ENCODE measurements around the gene AP3S2. TPM values are rescaled to one million over a fixed set of nuclear protein-coding genes. Genes with fewer than 3 reads are reported as not detected.

Gene AP3S2
- total and polyA plus RNA-seq, 9 donors = 23.7 to 35.2 (median 26.6) TPM

DNA sequence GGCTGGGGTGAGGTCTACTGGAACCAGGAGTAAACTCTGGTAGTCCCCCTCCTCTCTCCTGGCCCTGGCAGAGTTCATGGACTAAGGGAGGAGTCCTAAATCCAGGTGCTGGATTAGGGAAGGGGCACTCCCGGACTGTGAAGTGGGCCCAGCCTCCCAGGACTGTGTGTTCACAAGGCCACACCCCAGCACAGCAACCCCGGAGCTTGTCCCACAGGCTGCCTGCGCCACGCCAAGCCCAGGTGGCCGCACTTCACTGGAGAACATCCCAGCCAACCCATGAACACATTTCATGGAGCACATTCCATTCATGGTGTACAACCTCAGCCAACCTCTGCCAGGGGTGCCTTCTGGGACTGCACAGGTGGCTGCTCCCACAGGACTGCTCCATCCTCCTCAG is 10.7 kb upstream of the AP3S2 start:
- Histone ChIP-seq H3K4me3 (ENCODE audit: low read length) (no peak overlapping the region), H3K27ac (ENCODE audit: low read length) (no peak overlapping the region), H3K36me3 (ENCODE audit: control insufficient read depth, insufficient read depth, low read length) (peaks cover 76% of the 10 kb centered on the region), H3K4me1 (ENCODE audit: control insufficient read depth, insufficient read depth, low read length) (no peaks in the 10 kb centered on the region), H3K27me3 (ENCODE audit: control insufficient read depth, insufficient read depth, low read length) (no peaks in the 10 kb centered on the region), H3K9me3 (replicated peaks; ENCODE audit: control insufficient read depth, low read depth, low read length) (no peaks in the 10 kb centered on the region)
- DNase-seq = no peak
- WGBS (ENCODE audit: insufficient coverage) = 93% methylated on average over 4 of the region's 5 CpGs

GRCh38 chr15:89903858-89904130 is 10.0 kb upstream of the AP3S2 start:
- no peak overlapping the region for H3K27ac ChIP-seq (ENCODE audit: low read length)
- H3K27me3 ChIP-seq (ENCODE audit: control insufficient read depth, insufficient read depth, low read length) = no peaks in the 10 kb centered on the region
- DNase-seq = no peak
- no peak overlapping the region for H3K4me3 ChIP-seq (ENCODE audit: low read length)
- H3K36me3 ChIP-seq (ENCODE audit: control insufficient read depth, insufficient read depth, low read length) = peaks cover 69% of the 10 kb centered on the region
- H3K4me1 ChIP-seq (ENCODE audit: control insufficient read depth, insufficient read depth, low read length) = no peaks in the 10 kb centered on the region
- no peaks in the 10 kb centered on the region for H3K9me3 ChIP-seq (replicated peaks; ENCODE audit: control insufficient read depth, low read depth, low read length)
- 93% methylated on average over 11 of the region's 11 CpGs for WGBS (ENCODE audit: insufficient coverage)

- Histone ChIP-seq H3K9me3 (replicated peaks; ENCODE audit: control insufficient read depth, low read depth, low read length) (no peaks in the 10 kb centered on the region), H3K27me3 (ENCODE audit: control insufficient read depth, insufficient read depth, low read length) (no peaks in the 10 kb centered on the region), H3K4me3 (ENCODE audit: low read length) (no peak overlapping the region), H3K36me3 (ENCODE audit: control insufficient read depth, insufficient read depth, low read length) (peaks cover 69% of the 10 kb centered on the region), H3K4me1 (ENCODE audit: control insufficient read depth, insufficient read depth, low read length) (no peaks in the 10 kb centered on the region), H3K27ac (ENCODE audit: low read length) (no peak overlapping the region)
- 96% methylated on average over 14 of the region's 15 CpGs for WGBS (ENCODE audit: insufficient coverage)
- no peak for DNase-seq
These were observed 9.4 kb upstream of the AP3S2 start for GRCh38 chr15:89903015-89903857.

- H3K9me3 ChIP-seq (replicated peaks; ENCODE audit: control insufficient read depth, low read depth, low read length) = no peaks in the 10 kb centered on the region
- no peak for DNase-seq
- no peaks in the 10 kb centered on the region for H3K27me3 ChIP-seq (ENCODE audit: control insufficient read depth, insufficient read depth, low read length)
- no peak overlapping the region for H3K4me3 ChIP-seq (ENCODE audit: low read length)
- H3K4me1 ChIP-seq (ENCODE audit: control insufficient read depth, insufficient read depth, low read length) = no peaks in the 10 kb centered on the region
- no peak overlapping the region for H3K27ac ChIP-seq (ENCODE audit: low read length)
- H3K36me3 ChIP-seq (ENCODE audit: control insufficient read depth, insufficient read depth, low read length) = peaks cover 51% of the 10 kb centered on the region
- 85% methylated on average over 5 of the region's 6 CpGs for whole genome bisulfite sequencing (ENCODE audit: insufficient coverage)
These were observed 7.1 kb upstream of the AP3S2 start for GRCh38 chr15:89900849-89901248.

DNA sequence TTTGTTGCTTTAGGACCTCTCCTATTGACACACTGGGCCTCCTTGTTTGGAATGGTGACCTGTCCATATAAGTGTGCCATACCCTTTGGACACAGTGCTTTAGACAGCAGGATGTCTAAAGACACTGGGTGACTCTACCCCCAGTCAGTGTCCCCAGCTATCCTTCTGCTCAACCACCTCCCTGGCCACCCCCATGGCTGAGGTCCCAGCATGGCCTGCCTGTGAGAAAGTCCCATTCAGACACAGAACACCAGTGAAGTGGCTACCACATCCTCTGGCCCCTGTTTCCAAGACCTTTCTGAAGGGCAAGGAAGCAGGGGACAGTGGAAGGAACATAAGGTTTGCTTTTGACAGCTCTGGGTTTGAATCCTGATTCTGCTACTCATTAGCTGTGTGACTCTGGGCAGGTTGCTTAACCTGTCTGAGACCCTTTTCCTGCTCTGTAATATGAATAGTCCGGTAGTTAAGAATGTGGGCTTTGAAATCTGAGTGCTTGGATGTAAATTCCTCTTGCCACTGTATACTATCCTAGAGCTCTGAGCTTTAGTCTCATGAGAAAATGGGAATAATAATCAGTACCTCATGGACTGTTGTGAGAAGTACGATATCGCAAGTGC is 6.3 kb upstream of the AP3S2 start:
- peaks cover 45% of the 10 kb centered on the region for H3K36me3 ChIP-seq (ENCODE audit: control insufficient read depth, insufficient read depth, low read length)
- no peaks in the 10 kb centered on the region for H3K4me1 ChIP-seq (ENCODE audit: control insufficient read depth, insufficient read depth, low read length)
- H3K27me3 ChIP-seq (ENCODE audit: control insufficient read depth, insufficient read depth, low read length) = no peaks in the 10 kb centered on the region
- WGBS (ENCODE audit: insufficient coverage) = no CpG with 5 or more reads among the region's 3 CpGs
- H3K27ac ChIP-seq (ENCODE audit: low read length) = no peak overlapping the region
- no peak overlapping the region for H3K4me3 ChIP-seq (ENCODE audit: low read length)
- H3K9me3 ChIP-seq (replicated peaks; ENCODE audit: control insufficient read depth, low read depth, low read length) = no peaks in the 10 kb centered on the region
- no peak for DNase-seq

DNA sequence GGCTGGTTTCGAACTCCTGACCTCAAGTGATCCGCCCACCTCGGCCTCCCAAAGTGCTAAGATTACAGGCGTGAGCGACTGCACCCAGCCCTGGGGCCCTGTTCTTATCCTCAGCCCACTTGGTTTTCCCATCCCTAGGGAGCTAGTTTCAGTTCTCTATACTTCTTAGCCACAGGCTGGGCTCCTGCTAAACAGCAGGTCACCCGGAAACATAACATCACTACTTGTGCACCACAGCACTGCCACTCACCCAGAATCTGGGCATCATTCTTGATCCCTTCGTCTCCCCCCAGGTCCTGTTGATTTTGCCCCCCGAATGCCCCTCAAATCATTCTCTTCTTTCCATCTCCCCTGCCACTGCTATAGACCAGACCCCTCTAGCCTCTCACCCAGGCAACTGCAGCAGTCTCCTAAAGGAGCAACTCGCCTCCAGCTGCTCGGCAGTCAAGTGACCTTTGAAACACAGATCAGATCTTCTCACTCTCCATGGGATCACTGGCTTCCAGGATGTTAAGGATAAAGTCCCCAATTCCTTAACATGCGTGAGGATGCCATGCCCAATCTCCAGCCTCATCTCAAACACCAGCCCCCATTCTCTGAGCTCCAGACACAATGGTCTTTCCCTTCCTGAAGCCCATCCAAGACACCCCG is 5.6 kb upstream of the AP3S2 start:
- Histone ChIP-seq H3K27ac (ENCODE audit: low read length) (no peak overlapping the region), H3K27me3 (ENCODE audit: control insufficient read depth, insufficient read depth, low read length) (no peaks in the 10 kb centered on the region), H3K9me3 (replicated peaks; ENCODE audit: control insufficient read depth, low read depth, low read length) (no peaks in the 10 kb centered on the region), H3K4me1 (ENCODE audit: control insufficient read depth, insufficient read depth, low read length) (no peaks in the 10 kb centered on the region), H3K4me3 (ENCODE audit: low read length) (no peak overlapping the region), H3K36me3 (ENCODE audit: control insufficient read depth, insufficient read depth, low read length) (peaks cover 40% of the 10 kb centered on the region)
- WGBS (ENCODE audit: insufficient coverage) = 85% methylated on average over 10 of the region's 12 CpGs
- peak; percentile 54 for DNase-seq

DNA sequence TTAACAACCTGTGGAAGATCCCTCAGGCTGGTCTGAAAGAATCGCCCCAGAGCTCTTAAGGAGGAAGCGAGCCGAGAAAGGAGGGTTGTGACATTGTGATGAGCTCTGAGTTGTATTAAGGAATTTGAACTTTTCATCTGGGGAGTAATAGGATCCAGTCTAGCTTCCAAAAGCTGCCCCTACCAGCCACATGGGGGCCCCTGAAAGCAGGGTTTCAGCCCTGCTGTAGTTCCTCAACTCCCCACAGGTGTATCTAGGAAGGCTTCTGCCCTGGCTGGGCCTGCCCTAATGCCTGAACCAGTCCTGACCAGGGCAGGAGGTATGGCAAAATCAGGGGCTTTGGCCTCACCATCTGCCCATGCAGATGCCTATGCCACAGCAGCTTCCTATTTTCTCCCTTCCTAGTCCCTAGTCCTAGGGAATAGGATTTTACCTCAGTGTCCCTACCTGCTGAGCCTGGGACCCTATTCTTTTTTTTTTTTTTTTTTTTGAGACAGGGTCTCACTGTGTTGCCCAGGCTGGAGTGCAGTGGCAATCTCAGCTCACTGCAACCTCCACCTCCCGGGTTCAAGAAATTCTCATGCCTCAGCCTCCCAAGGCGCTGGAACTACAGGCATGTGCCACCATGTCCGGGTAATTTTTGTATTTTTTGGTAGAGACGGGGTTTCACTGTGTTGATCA is 5.0 kb upstream of the AP3S2 start:
- Histone ChIP-seq H3K4me3 (ENCODE audit: low read length) (no peak overlapping the region), H3K9me3 (replicated peaks; ENCODE audit: control insufficient read depth, low read depth, low read length) (no peaks in the 10 kb centered on the region), H3K27me3 (ENCODE audit: control insufficient read depth, insufficient read depth, low read length) (no peaks in the 10 kb centered on the region), H3K4me1 (ENCODE audit: control insufficient read depth, insufficient read depth, low read length) (no peaks in the 10 kb centered on the region), H3K27ac (ENCODE audit: low read length) (no peak overlapping the region), H3K36me3 (ENCODE audit: control insufficient read depth, insufficient read depth, low read length) (peaks cover 34% of the 10 kb centered on the region)
- peak; percentile 24 for DNase-seq
- 70% methylated on average over 6 of the region's 7 CpGs for WGBS (ENCODE audit: insufficient coverage)

GRCh38 chr15:89898146-89898545 is 4.4 kb upstream of the AP3S2 start:
- no peak for DNase-seq
- Histone ChIP-seq H3K27ac (ENCODE audit: low read length) (no peak overlapping the region), H3K36me3 (ENCODE audit: control insufficient read depth, insufficient read depth, low read length) (peaks cover 28% of the 10 kb centered on the region), H3K4me1 (ENCODE audit: control insufficient read depth, insufficient read depth, low read length) (no peaks in the 10 kb centered on the region), H3K27me3 (ENCODE audit: control insufficient read depth, insufficient read depth, low read length) (no peaks in the 10 kb centered on the region), H3K9me3 (replicated peaks; ENCODE audit: control insufficient read depth, low read depth, low read length) (no peaks in the 10 kb centered on the region), H3K4me3 (ENCODE audit: low read length) (no peak overlapping the region)
- no CpG with 5 or more reads among the region's 2 CpGs for WGBS (ENCODE audit: insufficient coverage)

GRCh38 chr15:89893027-89893426 is 767 bp downstream of the AP3S2 start:
- peak; percentile 75 for DNase-seq
- H3K4me1 ChIP-seq (ENCODE audit: control insufficient read depth, insufficient read depth, low read length) = peaks cover 6% of the 10 kb centered on the region
- peaks cover 10% of the 10 kb centered on the region for H3K36me3 ChIP-seq (ENCODE audit: control insufficient read depth, insufficient read depth, low read length)
- peak overlapping the region; percentile 78 for H3K4me3 ChIP-seq (ENCODE audit: low read length)
- WGBS (ENCODE audit: insufficient coverage) = no CpG with 5 or more reads among the region's 6 CpGs
- no peaks in the 10 kb centered on the region for H3K9me3 ChIP-seq (replicated peaks; ENCODE audit: control insufficient read depth, low read depth, low read length)
- no peaks in the 10 kb centered on the region for H3K27me3 ChIP-seq (ENCODE audit: control insufficient read depth, insufficient read depth, low read length)
- peak overlapping the region; percentile 95 for H3K27ac ChIP-seq (ENCODE audit: low read length)

DNA sequence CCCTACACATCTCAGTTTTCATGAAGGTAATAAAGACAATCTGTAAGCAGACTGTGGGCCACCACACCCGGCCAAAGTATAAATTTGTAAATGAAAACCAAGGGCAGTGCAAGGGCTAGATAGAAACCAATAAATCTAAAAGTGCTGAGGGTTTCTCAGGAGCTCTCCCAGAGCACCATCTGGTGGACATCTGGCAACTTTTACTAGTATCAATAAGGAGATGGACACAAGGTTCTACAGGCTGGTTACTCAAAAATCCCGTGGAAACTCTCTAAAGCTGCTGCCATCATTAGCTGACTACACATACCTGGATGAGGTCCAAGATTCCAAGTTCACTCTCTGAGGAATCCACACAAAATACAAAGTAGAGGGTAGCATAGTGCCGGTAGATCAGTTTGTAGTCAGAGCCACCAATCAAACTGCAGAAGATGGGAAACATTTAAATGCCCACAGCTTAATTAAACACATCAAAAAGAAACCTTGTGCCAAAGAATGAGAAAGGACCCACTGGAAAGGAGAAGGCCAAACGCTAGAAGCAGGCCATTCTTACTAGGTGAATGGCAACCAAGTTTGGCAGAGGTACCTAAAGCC is 5.5 kb downstream of the AP3S2 start:
- H3K27me3 ChIP-seq (ENCODE audit: control insufficient read depth, insufficient read depth, low read length) = no peaks in the 10 kb centered on the region
- no peaks in the 10 kb centered on the region for H3K9me3 ChIP-seq (replicated peaks; ENCODE audit: control insufficient read depth, low read depth, low read length)
- no peak overlapping the region for H3K27ac ChIP-seq (ENCODE audit: low read length)
- H3K36me3 ChIP-seq (ENCODE audit: control insufficient read depth, insufficient read depth, low read length) = peaks cover 28% of the 10 kb centered on the region
- DNase-seq = peak; percentile 44
- peaks cover 6% of the 10 kb centered on the region for H3K4me1 ChIP-seq (ENCODE audit: control insufficient read depth, insufficient read depth, low read length)
- no CpG with 5 or more reads among the region's 4 CpGs for WGBS (ENCODE audit: insufficient coverage)
- no peak overlapping the region for H3K4me3 ChIP-seq (ENCODE audit: low read length)

All from muscle of leg (tissue), 11 donors.